CD14-positive monocyte (primary cell): ENCODE data around the gene DPH6. TPM values are rescaled to one million over a fixed set of nuclear protein-coding genes. Genes with fewer than 3 reads are reported as not detected.
A peak's percentile ranks its signal among the peaks of the same experiment; 100 is the strongest.

ENCODE experiments used
- DNase-seq, 3 donors: peaks; one replicate each; pipeline ENCODE4 v3.0.0-alpha.2; 2011 to 2022
- H2AFZ ChIP-seq: 2 replicates; pipeline ENCODE4 v1.6.0; 2012; ENCODE audit warnings: mild to moderate bottlenecking, low read depth, low read length, inconsistent platforms; ENCODE audit not compliant: insufficient read depth, poor library complexity, severe bottlenecking
- H3K27ac ChIP-seq, 2 donors: 1 replicate in 1 of 2; 2 replicates in 1 of 2; pipeline ENCODE4 v1.5.1; 2012 to 2013; ENCODE audit warnings: low read length in 2 of 2, control low read depth in 1 of 2, inconsistent platforms in 1 of 2, low read depth in 1 of 2, mild to moderate bottlenecking in 1 of 2
- H3K27me3 ChIP-seq, 2 donors: one replicate each; pipeline versions ENCODE4 v1.6.0 to v1.6.1; 2011 to 2013; ENCODE audit warnings: low read length in 2 of 2; ENCODE audit not compliant: control insufficient read depth in 2 of 2, insufficient read depth in 2 of 2
- H3K36me3 ChIP-seq, 2 donors: replicated peaks in 1 of 2; 1 replicate in 1 of 2; 2 replicates in 1 of 2; pipeline versions ENCODE4 v1.5.1 to v1.6.1; 2012 to 2013; ENCODE audit warnings: low read length in 2 of 2, control low read depth in 1 of 2, inconsistent platforms in 1 of 2, mild to moderate bottlenecking in 1 of 2; ENCODE audit not compliant: insufficient read depth in 2 of 2, control insufficient read depth in 1 of 2
- H3K4me1 ChIP-seq, 2 donors: 1 replicate in 1 of 2; 2 replicates in 1 of 2; pipeline versions ENCODE4 v1.5.1 to v1.6.1; 2012 to 2013; ENCODE audit warnings: low read length in 2 of 2, control low read depth in 1 of 2, inconsistent platforms in 1 of 2, mild to moderate bottlenecking in 1 of 2, moderate library complexity in 1 of 2; ENCODE audit not compliant: insufficient read depth in 2 of 2, control insufficient read depth in 1 of 2
- H3K4me2 ChIP-seq: replicated peaks from 2 replicates; pipeline ENCODE3; 2012; ENCODE audit warnings: low read length, moderate library complexity, mild to moderate bottlenecking; ENCODE audit not compliant: poor library complexity, severe bottlenecking; ENCODE audit errors: extremely low read depth
- H3K4me3 ChIP-seq, 3 experiments: fragments of 200-600 bp in 1 of 3; sonication (generic) in 1 of 3; replicated peaks in 1 of 3; 1 replicate in 2 of 3; 2 replicates in 1 of 3; pipeline ENCODE4 v1.5.1; 2011 to 2013; ENCODE audit warnings: low read length in 3 of 3, mild to moderate bottlenecking in 3 of 3, control low read depth in 2 of 3, low read depth in 2 of 3, inconsistent platforms in 1 of 3, moderate library complexity in 1 of 3
- H3K79me2 ChIP-seq: 2 replicates; pipeline ENCODE4 v1.6.0; 2012; ENCODE audit warnings: mild to moderate bottlenecking, control low read depth, inconsistent platforms, low read length, moderate library complexity; ENCODE audit not compliant: insufficient read depth
- H3K9ac ChIP-seq: 2 replicates; pipeline ENCODE4 v1.6.0; 2017; ENCODE audit warnings: low read length, mild to moderate bottlenecking; ENCODE audit not compliant: insufficient read depth, poor library complexity, severe bottlenecking
- H3K9me3 ChIP-seq, 2 donors: replicated peaks in 1 of 2; 1 replicate in 1 of 2; 2 replicates in 1 of 2; pipeline versions ENCODE4 v1.5.1 to v1.6.1; 2012 to 2013; ENCODE audit warnings: low read length in 2 of 2, control low read depth in 1 of 2; ENCODE audit not compliant: control insufficient read depth in 1 of 2, insufficient read depth in 1 of 2
- H4K20me1 ChIP-seq: 2 replicates; pipeline ENCODE4 v1.6.0; 2012; ENCODE audit warnings: mild to moderate bottlenecking, low read length, control low read depth, moderate library complexity; ENCODE audit not compliant: insufficient read depth
- H3K27ac Mint-ChIP-seq, 7 donors: one replicate each; pipeline ENCODE4 v1.8.0; 2020; ENCODE audit warnings: mild to moderate bottlenecking in 7 of 7, mixed read lengths in 7 of 7, moderate library complexity in 6 of 7, inconsistent platforms in 2 of 7
- H3K27me3 Mint-ChIP-seq, 3 donors: one replicate each; pipeline ENCODE4 v1.8.0; 2021 to 2022; ENCODE audit warnings: low read depth in 3 of 3, mild to moderate bottlenecking in 3 of 3, mixed read lengths in 3 of 3, moderate library complexity in 3 of 3, inconsistent platforms in 1 of 3
- H3K36me3 Mint-ChIP-seq, 2 donors: one replicate each; pipeline ENCODE4 v1.8.0; 2020; ENCODE audit warnings: mixed read lengths in 2 of 2, inconsistent platforms in 1 of 2, mild to moderate bottlenecking in 1 of 2
- H3K4me1 Mint-ChIP-seq: one replicate; pipeline ENCODE4 v1.8.0; 2020; ENCODE audit warnings: mild to moderate bottlenecking, mixed read lengths
- H3K4me3 Mint-ChIP-seq, 2 donors: one replicate each; pipeline ENCODE4 v1.8.0; 2020; ENCODE audit warnings: mild to moderate bottlenecking in 2 of 2, mixed read lengths in 2 of 2, moderate library complexity in 1 of 2
- H3K9me3 Mint-ChIP-seq, 7 donors: one replicate each; pipeline ENCODE4 v1.8.0; 2020 to 2022; ENCODE audit warnings: mixed read lengths in 7 of 7, mild to moderate bottlenecking in 6 of 7, moderate library complexity in 6 of 7, inconsistent platforms in 2 of 7
- CTCF ChIP-seq: fragments of 200-600 bp; IDR thresholded peaks from one replicate; pipeline ENCODE4 v1.8.0; 2022; ENCODE audit warnings: antibody characterized with exemption, mild to moderate bottlenecking
- WGBS: methylation state at CpG from one replicate; pipeline ENCODE4 v1.1.5; 2013; ENCODE audit warnings: missing lambda C conversion rate; ENCODE audit not compliant: insufficient coverage; 5-methylcytosine and 5-hydroxymethylcytosine counted together
- intact Hi-C, 2 donors: fragments of 100-400 bp; cut with micrococcal nuclease; formaldehyde crosslinking; loops; one replicate each; pipeline versions ENCODE4 v1.15.0 to v1.15.1; 2023
- polyA plus RNA-seq, 3 donors: library from polyadenylated mRNA; depleted of rRNA in 1 of 3; unstranded in 2 of 3; stranded (reverse) in 1 of 3; fragments of 300-500 nt in 2 of 3; fragments of >200 nt in 1 of 3; fragmentation: Illumina TruSeq in 2 of 3; gene quantifications; 1 replicate in 2 of 3; 2 replicates in 1 of 3; pipeline ENCODE4 v1.2.3, GENCODE V29; 2012 to 2021

Gene DPH6
- polyA plus RNA-seq, 3 donors, result 7.6 to 18.2 (median 13.6) TPM

- no peaks in the 10 kb centered on the region for H3K36me3 ChIP-seq
- Mint-ChIP-seq H3K36me3 (no peaks in the 10 kb centered on the region), H3K9me3 (no peaks in the 10 kb centered on the region), H3K4me1 (peaks cover 19% of the 10 kb centered on the region), H3K27ac (no peak overlapping the region), H3K27me3 (peaks cover 0 to 3% (median 0%) of the 10 kb centered on the region in 3 donors), H3K4me3 (no peak overlapping the region)
- intact Hi-C loops, result no loop called here
- H3K4me1 ChIP-seq, result peaks cover 13 to 14% of the 10 kb centered on the region in 2 donors
- no peaks in the 10 kb centered on the region for H3K79me2 ChIP-seq
- no peak overlapping the region for H3K9ac ChIP-seq
- no peak overlapping the region for H3K27ac ChIP-seq
- no peak for DNase-seq
- no peak for TF ChIP-seq CTCF
- H3K27me3 ChIP-seq, result no peaks in the 10 kb centered on the region
- no peak overlapping the region for H3K4me3 ChIP-seq
- no peaks in the 10 kb centered on the region for H4K20me1 ChIP-seq
- H2AFZ ChIP-seq, result no peak overlapping the region
- no peak overlapping the region for H3K4me2 ChIP-seq
- WGBS, result 95% methylated on average over 8 of the region's 11 CpGs
- no peaks in the 10 kb centered on the region for H3K9me3 ChIP-seq
Measured at GRCh38 chr15:35547775-35548364, 1.9 kb upstream of the DPH6 start.

GRCh38 chr15:35546511-35547381, 781 bp upstream of the DPH6 start:
- H3K79me2 ChIP-seq, result no peaks in the 10 kb centered on the region
- H3K9me3 Mint-ChIP-seq, result no peaks in the 10 kb centered on the region
- peak overlapping the region; percentile 97 for H3K9ac ChIP-seq
- peaks cover 0 to 3% (median 0%) of the 10 kb centered on the region in 3 donors for H3K27me3 Mint-ChIP-seq
- peaks cover 13 to 14% of the 10 kb centered on the region in 2 donors for H3K4me1 ChIP-seq
- no peaks in the 10 kb centered on the region for H3K9me3 ChIP-seq
- peak overlapping the region; percentile 90 to 98 for H3K4me3 Mint-ChIP-seq
- H3K4me1 Mint-ChIP-seq, result peaks cover 19% of the 10 kb centered on the region
- H2AFZ ChIP-seq, result peak overlapping the region; percentile 87
- peak overlapping the region; percentile 50 to 88 (median 85) for H3K4me3 ChIP-seq
- WGBS, result 88% methylated on average over 7 of the region's 14 CpGs
- H3K4me2 ChIP-seq, result peak overlapping the region; percentile 76
- H4K20me1 ChIP-seq, result no peaks in the 10 kb centered on the region
- intact Hi-C loops, result no loop called here
- no peaks in the 10 kb centered on the region for H3K27me3 ChIP-seq
- peak overlapping the region; percentile 90 to 97 (median 95) for H3K27ac Mint-ChIP-seq
- H3K27ac ChIP-seq, result peak overlapping the region; percentile 89 to 95
- DNase-seq, result no peak
- TF ChIP-seq CTCF, result no peak
- no peaks in the 10 kb centered on the region for H3K36me3 ChIP-seq
- H3K36me3 Mint-ChIP-seq, result no peaks in the 10 kb centered on the region
